MM.1S (cell line): ENCODE measurements around the gene MED25.

Experiments
- DNase-seq: peaks from one replicate; pipeline ENCODE4 v3.0.0-alpha.2; 2015
- H2AFZ ChIP-seq: fragments of 300-600 bp; sonication (generic); 2 replicates; pipeline ENCODE4 v1.6.0; 2016; ENCODE audit warnings: antibody characterized with exemption, low read length
- H3F3A ChIP-seq: fragments of 300-600 bp; sonication (generic); 2 replicates; pipeline ENCODE4 v1.6.1; 2016; ENCODE audit warnings: mild to moderate bottlenecking, antibody characterized with exemption, low read length, moderate library complexity, mixed read lengths; ENCODE audit not compliant: insufficient read depth
- H3K27ac ChIP-seq: fragments of 300-600 bp; sonication (generic); 2 replicates; pipeline ENCODE4 v1.5.1; 2016; ENCODE audit warnings: mild to moderate bottlenecking, low read length
- H3K27me3 ChIP-seq: fragments of 300-600 bp; sonication (generic); replicated peaks from 2 replicates; pipeline ENCODE4 v1.6.0; 2016; ENCODE audit warnings: low read length; ENCODE audit not compliant: insufficient read depth
- H3K36me3 ChIP-seq: fragments of 300-600 bp; sonication (generic); replicated peaks from 2 replicates; pipeline ENCODE4 v1.6.1; 2016; ENCODE audit warnings: mild to moderate bottlenecking, low read length, mixed read lengths; ENCODE audit not compliant: insufficient read depth
- H3K4me1 ChIP-seq: fragments of 300-600 bp; sonication (generic); 2 replicates; pipeline ENCODE4 v1.6.1; 2016; ENCODE audit warnings: low read length, mixed read lengths
- H3K4me2 ChIP-seq: fragments of 300-600 bp; sonication (generic); 2 replicates; pipeline ENCODE4 v1.6.0; 2016; ENCODE audit warnings: low read depth, low read length
- H3K4me3 ChIP-seq: fragments of 300-600 bp; sonication (generic); 2 replicates; pipeline ENCODE4 v1.5.1; 2016; ENCODE audit warnings: low read length, mixed read lengths
- H3K79me2 ChIP-seq: fragments of 300-600 bp; sonication (generic); 2 replicates; pipeline ENCODE4 v1.6.1; 2016; ENCODE audit warnings: mixed run types, low read length, mixed read lengths
- H3K9ac ChIP-seq: fragments of 300-600 bp; sonication (generic); 2 replicates; pipeline ENCODE4 v1.6.1; 2016; ENCODE audit warnings: low read length, mixed read lengths
- H3K9me2 ChIP-seq: fragments of 300-600 bp; sonication (generic); replicated peaks from 2 replicates; pipeline ENCODE4 v1.6.1; 2016; ENCODE audit warnings: mild to moderate bottlenecking, low read length, mixed read lengths; ENCODE audit not compliant: insufficient read depth
- H3K9me3 ChIP-seq: fragments of 300-600 bp; sonication (generic); replicated peaks from 2 replicates; pipeline ENCODE4 v1.6.1; 2016; ENCODE audit warnings: mild to moderate bottlenecking, low read length, mixed read lengths; ENCODE audit not compliant: insufficient read depth
- H4K20me1 ChIP-seq: fragments of 300-600 bp; sonication (generic); 2 replicates; pipeline ENCODE4 v1.6.1; 2016; ENCODE audit warnings: mild to moderate bottlenecking, low read length, moderate library complexity, mixed read lengths; ENCODE audit not compliant: insufficient read depth
- CTCF ChIP-seq: fragments of 300-600 bp; sonication (generic); IDR thresholded peaks from 2 replicates; pipeline ENCODE4 v1.5.1; 2016; ENCODE audit warnings: antibody characterized with exemption, low read length, mixed read lengths
- EZH2 ChIP-seq: fragments of 300-600 bp; sonication (generic); optimal IDR thresholded peaks from 2 replicates; pipeline ENCODE3; 2017; ENCODE audit warnings: low read depth, mild to moderate bottlenecking, antibody characterized with exemption, low read length, mixed read lengths
- EZH2phosphoT487 ChIP-seq: fragments of 300-600 bp; sonication (generic); IDR thresholded peaks from 2 replicates; pipeline ENCODE4 v1.6.1; 2018; ENCODE audit warnings: antibody characterized with exemption, low read length

The MED25 gene

GRCh38 chr19:49861107-49861506 is 43.0 kb downstream of the MED25 start:
- Histone ChIP-seq H3K9ac (no peak overlapping the region), H3F3A (no peaks in the 10 kb centered on the region), H3K4me1 (peaks cover 3% of the 10 kb centered on the region; the same call in 1 of the 2 replicates), H3K9me2 (no peaks in the 10 kb centered on the region), H2AFZ (no peak overlapping the region), H3K4me3 (no peak overlapping the region), H3K4me2 (no peak overlapping the region), H3K36me3 (peaks cover 7% of the 10 kb centered on the region), H3K9me3 (no peaks in the 10 kb centered on the region), H4K20me1 (no peaks in the 10 kb centered on the region), H3K27me3 (no peaks in the 10 kb centered on the region), H3K79me2 (peaks cover 30% of the 10 kb centered on the region), H3K27ac (no peak overlapping the region)
- DNase-seq, result no peak
- TF ChIP-seq CTCF (no peak), EZH2 (no peak), EZH2phosphoT487 (no peak)

- no peak overlapping the region for H3K27ac ChIP-seq
- no peak overlapping the region for H2AFZ ChIP-seq
- H3K27me3 ChIP-seq, result no peaks in the 10 kb centered on the region
- H3F3A ChIP-seq, result peaks cover 6% of the 10 kb centered on the region; the same call in 1 of the 2 replicates
- no peaks in the 10 kb centered on the region for H4K20me1 ChIP-seq
- H3K9me3 ChIP-seq, result no peaks in the 10 kb centered on the region
- no peaks in the 10 kb centered on the region for H3K9me2 ChIP-seq
- H3K9ac ChIP-seq, result no peak overlapping the region
- H3K4me3 ChIP-seq, result no peak overlapping the region
- DNase-seq, result no peak
- no peak overlapping the region for H3K4me2 ChIP-seq
- TF ChIP-seq EZH2 (no peak), EZH2phosphoT487 (no peak), CTCF (no peak)
- peaks cover 36% of the 10 kb centered on the region for H3K79me2 ChIP-seq
- peaks cover 8% of the 10 kb centered on the region; the same call in 1 of the 2 replicates for H3K4me1 ChIP-seq
- H3K36me3 ChIP-seq, result peaks cover 7% of the 10 kb centered on the region
These were observed 43.7 kb downstream of the MED25 start for GRCh38 chr19:49861541-49862378.

- Histone ChIP-seq H3K4me1 (peaks cover 8% of the 10 kb centered on the region; the same call in 1 of the 2 replicates), H3K36me3 (peaks cover 7% of the 10 kb centered on the region), H3K9me2 (no peaks in the 10 kb centered on the region), H3K27me3 (no peaks in the 10 kb centered on the region), H3K4me2 (no peak overlapping the region), H3K4me3 (no peak overlapping the region), H3K79me2 (peaks cover 41% of the 10 kb centered on the region), H3K27ac (no peak overlapping the region), H3K9ac (no peak overlapping the region), H2AFZ (no peak overlapping the region), H4K20me1 (no peaks in the 10 kb centered on the region), H3F3A (peaks cover 13% of the 10 kb centered on the region), H3K9me3 (no peaks in the 10 kb centered on the region)
- TF ChIP-seq CTCF, result peak; percentile 16
- TF ChIP-seq EZH2, result no peak
- no peak for DNase-seq
These were observed 44.5 kb downstream of the MED25 start for GRCh38 chr19:49862391-49863253.
